ENCODE measurements around the gene CTNNA1.
"Not testable (repeated sequence)": the region's sequence is repeated elsewhere in the genome, so short reads cannot be mapped to it uniquely, and the experiment has no call there.

CTNNA1 gene

GRCh38 chr5:138903130-138903775 is 150.0 kb downstream of the CTNNA1 start:
- DNase-seq, result no peak

- DNase-seq, result no peak
These were observed 152.3 kb downstream of the CTNNA1 start for GRCh38 chr5:138905541-138905940.

- no peak for DNase-seq
These were observed 156.5 kb downstream of the CTNNA1 start for GRCh38 chr5:138909734-138910133.

- no peak for DNase-seq
These were observed 157.4 kb downstream of the CTNNA1 start for GRCh38 chr5:138910546-138911185.

- no peak for DNase-seq
These were observed 158.2 kb downstream of the CTNNA1 start for GRCh38 chr5:138911441-138911840.

- DNase-seq, result no peak
These were observed 158.9 kb downstream of the CTNNA1 start for GRCh38 chr5:138912093-138912492.

- DNase-seq, result no peak
These were observed 160.5 kb downstream of the CTNNA1 start for GRCh38 chr5:138913773-138914172.

GRCh38 chr5:138914338-138914737 is 161.1 kb downstream of the CTNNA1 start:
- no peak for DNase-seq

GRCh38 chr5:138918686-138919085 is 165.5 kb downstream of the CTNNA1 start:
- no peak for DNase-seq

GRCh38 chr5:138920181-138920580 is 167.0 kb downstream of the CTNNA1 start:
- DNase-seq, result no peak

GRCh38 chr5:138921362-138921761 is 168.1 kb downstream of the CTNNA1 start:
- not testable (repeated sequence) for DNase-seq

GRCh38 chr5:138922494-138922893 is 169.3 kb downstream of the CTNNA1 start:
- no peak for DNase-seq

- no peak for DNase-seq
These were observed 171.9 kb downstream of the CTNNA1 start for GRCh38 chr5:138925090-138925635.

GRCh38 chr5:138926257-138926656 is 173.0 kb downstream of the CTNNA1 start:
- no peak for DNase-seq

- no peak for DNase-seq
These were observed 173.6 kb downstream of the CTNNA1 start for GRCh38 chr5:138926688-138927448.

GRCh38 chr5:138927544-138927943 is 174.3 kb downstream of the CTNNA1 start:
- DNase-seq, result no peak

GRCh38 chr5:138927979-138928378 is 174.8 kb downstream of the CTNNA1 start:
- no peak for DNase-seq

- DNase-seq, result no peak
These were observed 176.3 kb downstream of the CTNNA1 start for GRCh38 chr5:138929571-138929955.

- no peak for DNase-seq
These were observed 177.3 kb downstream of the CTNNA1 start for GRCh38 chr5:138930371-138931097.

- no peak for DNase-seq
These were observed 179.1 kb downstream of the CTNNA1 start for GRCh38 chr5:138932171-138932810.

- DNase-seq, result no peak
These were observed 180.5 kb downstream of the CTNNA1 start for GRCh38 chr5:138933522-138934290.

GRCh38 chr5:138934971-138935370 is 181.7 kb downstream of the CTNNA1 start:
- no peak for DNase-seq

Measured in activated CD4-positive, alpha-beta T cell treated with anti-CD3 and anti-CD28 coated beads for 48 hours (primary cell).